ENCODE measurements around the gene GAS6.

- TF ChIP-seq POLR2A (IDR thresholded peaks at IDR 0.05) (no peak), CTCF (IDR thresholded peaks at IDR 0.05) (no peak), EP300 (IDR thresholded peaks at IDR 0.05) (no peak)
These were observed 25.6 kb upstream of the GAS6 start for GRCh38 chr13:113889467-113889866.
